Measurements from ENCODE around the gene TTC23.

DNA sequence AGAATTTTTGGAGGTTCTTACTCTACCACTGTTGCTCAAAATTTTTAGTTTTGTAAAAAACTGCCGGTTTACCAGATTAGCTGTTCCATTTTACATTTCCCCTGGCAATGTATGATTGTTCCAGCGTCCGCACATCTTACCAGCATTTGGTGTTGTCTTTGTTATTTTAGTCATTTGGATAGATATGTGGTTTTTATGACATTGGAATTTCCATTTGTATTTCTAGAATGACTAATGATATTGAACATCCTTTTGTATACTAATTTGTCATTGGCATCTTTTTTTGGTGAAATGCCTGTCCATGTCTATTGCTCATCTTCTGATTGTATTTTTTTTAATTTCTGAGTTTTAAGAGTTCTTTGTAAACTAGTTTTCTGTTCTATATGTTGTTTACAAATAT, 30.4 kb upstream of the TTC23 start:
- no peak for TF ChIP-seq TAF1 (IDR thresholded peaks at IDR 0.05; ENCODE audit: borderline replicate concordance, insufficient read depth, low read length)
- TF ChIP-seq, protein P1, sequence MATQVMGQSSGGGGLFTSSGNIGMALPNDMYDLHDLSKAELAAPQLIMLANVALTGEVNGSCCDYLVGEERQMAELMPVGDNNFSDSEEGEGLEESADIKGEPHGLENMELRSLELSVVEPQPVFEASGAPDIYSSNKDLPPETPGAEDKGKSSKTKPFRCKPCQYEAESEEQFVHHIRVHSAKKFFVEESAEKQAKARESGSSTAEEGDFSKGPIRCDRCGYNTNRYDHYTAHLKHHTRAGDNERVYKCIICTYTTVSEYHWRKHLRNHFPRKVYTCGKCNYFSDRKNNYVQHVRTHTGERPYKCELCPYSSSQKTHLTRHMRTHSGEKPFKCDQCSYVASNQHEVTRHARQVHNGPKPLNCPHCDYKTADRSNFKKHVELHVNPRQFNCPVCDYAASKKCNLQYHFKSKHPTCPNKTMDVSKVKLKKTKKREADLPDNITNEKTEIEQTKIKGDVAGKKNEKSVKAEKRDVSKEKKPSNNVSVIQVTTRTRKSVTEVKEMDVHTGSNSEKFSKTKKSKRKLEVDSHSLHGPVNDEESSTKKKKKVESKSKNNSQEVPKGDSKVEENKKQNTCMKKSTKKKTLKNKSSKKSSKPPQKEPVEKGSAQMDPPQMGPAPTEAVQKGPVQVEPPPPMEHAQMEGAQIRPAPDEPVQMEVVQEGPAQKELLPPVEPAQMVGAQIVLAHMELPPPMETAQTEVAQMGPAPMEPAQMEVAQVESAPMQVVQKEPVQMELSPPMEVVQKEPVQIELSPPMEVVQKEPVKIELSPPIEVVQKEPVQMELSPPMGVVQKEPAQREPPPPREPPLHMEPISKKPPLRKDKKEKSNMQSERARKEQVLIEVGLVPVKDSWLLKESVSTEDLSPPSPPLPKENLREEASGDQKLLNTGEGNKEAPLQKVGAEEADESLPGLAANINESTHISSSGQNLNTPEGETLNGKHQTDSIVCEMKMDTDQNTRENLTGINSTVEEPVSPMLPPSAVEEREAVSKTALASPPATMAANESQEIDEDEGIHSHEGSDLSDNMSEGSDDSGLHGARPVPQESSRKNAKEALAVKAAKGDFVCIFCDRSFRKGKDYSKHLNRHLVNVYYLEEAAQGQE (IDR thresholded peaks at IDR 0.05; ENCODE audit: insufficient read depth in 1 of 2, low read depth in 2 of 2, low read length in 2 of 2): no peak
- TF ChIP-seq SIN3A (IDR thresholded peaks at IDR 0.05; ENCODE audit: borderline replicate concordance, insufficient read depth, low read length): no peak
- TF ChIP-seq POLR2AphosphoS5 (IDR thresholded peaks at IDR 0.05; ENCODE audit: low read depth, low read length): no peak

Data from PFSK-1 (cell line).